ENCODE results near the gene VIT.
A peak's percentile ranks its signal among the peaks of the same experiment; 100 is the strongest.

The VIT gene

GRCh38 chr2:36657703-36658102 is 38.8 kb upstream of the VIT start:
- DNase-seq (ENCODE audit: low spot score) = no peak
- no peak for TF ChIP-seq CTCF (IDR thresholded peaks at IDR 0.05; ENCODE audit: extremely low read depth, insufficient read depth, missing control alignments)
- in situ Hi-C loops (cut with MboI; ENCODE audit: low pct_unique_long_range_greater_than_20kb, low sequenced_read_pairs, unreplicated experiment) = loop anchor here (25.0 kb wide), 1 partner anchor 295 kb away; the partner anchor contains the start of gene CRIM1

GRCh38 chr2:36658277-36658748 is 38.2 kb upstream of the VIT start:
- in situ Hi-C loops (cut with MboI; ENCODE audit: low pct_unique_long_range_greater_than_20kb, low sequenced_read_pairs, unreplicated experiment) = loop anchor here (25.0 kb wide), 1 partner anchor 296 kb away; the partner anchor contains the start of gene CRIM1
- TF ChIP-seq CTCF (IDR thresholded peaks at IDR 0.05; ENCODE audit: extremely low read depth, insufficient read depth, missing control alignments) = no peak
- no peak for DNase-seq (ENCODE audit: low spot score)

- no peak for DNase-seq (ENCODE audit: low spot score)
- no peak for TF ChIP-seq CTCF (IDR thresholded peaks at IDR 0.05; ENCODE audit: extremely low read depth, insufficient read depth, missing control alignments)
- in situ Hi-C loops (cut with MboI; ENCODE audit: low pct_unique_long_range_greater_than_20kb, low sequenced_read_pairs, unreplicated experiment) = loop anchor here (25.0 kb wide), 1 partner anchor 297 kb away; the partner anchor contains the start of gene CRIM1
Observed at GRCh38 chr2:36659218-36659617, 37.3 kb upstream of the VIT start.

DNA sequence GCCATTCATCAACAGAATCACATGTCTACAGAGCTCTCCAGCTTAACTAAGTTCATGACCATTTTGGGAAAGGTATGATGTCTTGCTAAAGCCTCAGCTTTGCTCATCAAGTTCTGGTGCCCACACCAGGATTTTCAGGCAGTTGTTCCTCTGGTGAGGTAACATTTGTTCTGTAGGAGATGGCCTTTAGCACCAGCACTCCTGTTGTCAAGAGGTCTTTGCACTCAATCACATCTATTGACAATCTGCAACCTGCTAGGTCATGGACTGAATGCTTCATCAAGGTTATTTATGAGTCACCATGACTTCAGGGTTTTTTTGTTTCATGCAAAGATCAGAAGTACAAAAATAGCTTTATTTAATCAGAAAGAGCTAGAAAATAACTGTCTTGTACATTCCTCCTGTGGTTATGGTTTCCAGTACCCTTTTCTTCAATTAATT is 36.6 kb upstream of the VIT start:
- in situ Hi-C loops (cut with MboI; ENCODE audit: low pct_unique_long_range_greater_than_20kb, low sequenced_read_pairs, unreplicated experiment) = loop anchor here (25.0 kb wide), 1 partner anchor 298 kb away; the partner anchor contains the start of gene CRIM1
- DNase-seq (ENCODE audit: low spot score) = peak; percentile 27
- no peak for TF ChIP-seq CTCF (IDR thresholded peaks at IDR 0.05; ENCODE audit: extremely low read depth, insufficient read depth, missing control alignments)

DNA sequence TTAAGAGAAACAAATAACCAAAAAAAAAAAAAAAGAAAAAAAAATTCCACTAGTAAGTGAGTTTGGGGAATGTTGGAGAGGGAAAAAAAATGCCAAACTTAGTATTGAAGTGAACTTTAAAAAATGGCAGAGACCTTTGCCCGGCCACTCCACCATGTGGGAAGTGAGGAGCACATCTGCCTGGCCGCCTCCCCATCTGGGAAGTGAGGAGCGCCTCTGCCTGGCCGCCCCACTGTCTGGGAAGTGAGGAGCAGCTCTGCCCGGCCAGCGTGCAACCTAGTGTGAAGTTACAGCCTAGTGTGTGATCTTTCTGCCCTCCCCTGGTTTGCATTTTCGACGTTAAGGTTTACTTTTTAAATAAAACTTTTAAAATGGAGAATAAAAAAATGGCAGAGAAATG is 33.9 kb upstream of the VIT start:
- no peak for TF ChIP-seq CTCF (IDR thresholded peaks at IDR 0.05; ENCODE audit: extremely low read depth, insufficient read depth, missing control alignments)
- in situ Hi-C loops (cut with MboI; ENCODE audit: low pct_unique_long_range_greater_than_20kb, low sequenced_read_pairs, unreplicated experiment) = loop anchor here (25.0 kb wide), 1 partner anchor 300 kb away; the partner anchor contains the start of gene CRIM1
- no peak for DNase-seq (ENCODE audit: low spot score)

DNA sequence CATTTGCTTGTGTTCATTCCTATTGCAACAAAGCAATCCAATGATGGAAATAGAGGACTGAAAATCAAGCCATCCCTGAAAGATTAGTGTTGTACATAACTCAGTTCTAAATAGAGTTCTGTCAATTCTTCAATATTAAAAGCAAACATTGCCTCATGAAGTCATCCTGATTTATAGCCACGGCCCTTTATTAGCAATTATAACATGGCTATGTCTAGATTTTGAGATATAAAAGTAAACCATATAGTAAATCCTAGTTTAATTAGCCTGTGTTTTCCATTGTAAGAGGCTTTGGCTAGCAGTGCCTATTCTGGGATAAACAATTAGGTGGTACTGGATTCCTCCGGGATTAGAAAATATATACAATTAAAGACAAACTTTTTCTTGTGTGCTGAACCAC is 33.2 kb upstream of the VIT start:
- DNase-seq (ENCODE audit: low spot score) = no peak
- TF ChIP-seq CTCF (IDR thresholded peaks at IDR 0.05; ENCODE audit: extremely low read depth, insufficient read depth, missing control alignments) = no peak
- in situ Hi-C loops (cut with MboI; ENCODE audit: low pct_unique_long_range_greater_than_20kb, low sequenced_read_pairs, unreplicated experiment) = loop anchor here (25.0 kb wide), 1 partner anchor 301 kb away; the partner anchor contains the start of gene CRIM1

Data from GM13977 (cell line).